Activated T-helper 17 cell treated with anti-CD3 and anti-CD28 coated beads, Interleukin-2, amount 50 U/mL, for 72 hours (primary cell): ENCODE results near the gene CCDC57. TPM values are rescaled to one million over a fixed set of nuclear protein-coding genes. Genes with fewer than 3 reads are reported as not detected.

Experiments used
- ATAC-seq: fragments of 150-1000 bp; cut with Tn5 transposase; replicated peaks from 2 replicates; pipeline ENCODE4 v1.10.0; 2021; ENCODE audit warnings: mild to moderate bottlenecking, moderate library complexity
- H3K27ac Mint-ChIP-seq: one replicate; pipeline ENCODE4 v1.8.0; 2022; ENCODE audit warnings: mixed read lengths
- H3K27me3 Mint-ChIP-seq: one replicate; pipeline ENCODE4 v1.8.0; 2022; ENCODE audit warnings: mixed read lengths
- H3K36me3 Mint-ChIP-seq: one replicate; pipeline ENCODE4 v1.8.0; 2022; ENCODE audit warnings: low read depth, mild to moderate bottlenecking, mixed read lengths
- H3K4me1 Mint-ChIP-seq: one replicate; pipeline ENCODE4 v1.8.0; 2022; ENCODE audit warnings: mixed read lengths
- H3K4me3 Mint-ChIP-seq: one replicate; pipeline ENCODE4 v1.8.0; 2022; ENCODE audit warnings: mild to moderate bottlenecking, mixed read lengths
- H3K9me3 Mint-ChIP-seq: one replicate; pipeline ENCODE4 v1.8.0; 2022; ENCODE audit warnings: mixed read lengths
- total RNA-seq, 2 donors: library from RNA; stranded (reverse); gene quantifications; one replicate each; pipeline ENCODE4 v1.2.3, GENCODE V29; 2022

Gene CCDC57
- total RNA-seq, 2 donors from 2014 or later, result 36.9 to 37.7 TPM

DNA sequence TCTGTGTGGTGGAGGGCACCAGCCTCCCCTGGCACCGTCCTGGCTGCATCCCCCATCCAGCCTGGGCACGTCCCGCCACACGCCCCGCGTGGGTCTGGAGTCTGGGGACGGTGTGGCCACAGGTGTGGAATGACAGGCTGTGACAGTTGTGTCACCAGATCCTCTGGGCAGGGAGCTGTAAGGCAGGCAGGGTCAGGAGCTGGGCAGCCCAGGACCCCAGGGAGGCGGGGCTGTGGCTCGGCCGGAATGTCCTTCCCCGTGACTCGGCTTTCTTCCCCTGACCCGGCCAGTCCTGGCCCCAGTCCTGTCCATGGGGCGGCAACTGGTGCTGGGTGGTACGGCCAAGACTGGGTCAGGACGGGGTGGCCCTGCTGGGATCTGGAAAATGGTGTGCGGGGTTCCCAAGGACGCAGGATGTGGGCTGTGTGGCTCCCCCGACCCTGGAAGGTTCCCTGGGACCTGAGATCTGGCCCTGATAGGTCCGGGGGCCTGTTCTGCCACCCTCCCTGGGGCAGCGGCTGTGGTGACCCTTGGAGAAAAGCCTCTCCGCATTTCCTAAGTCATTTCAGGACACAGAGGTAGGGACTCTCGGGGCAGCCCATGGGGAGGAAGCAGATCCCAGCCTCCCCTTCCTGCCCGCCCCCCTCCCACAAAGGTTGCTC lies 12.9 kb upstream of the CCDC57 start:
- no peaks in the 10 kb centered on the region for H3K27me3 Mint-ChIP-seq
- ATAC-seq, result no peak
- peaks cover 19% of the 10 kb centered on the region for H3K36me3 Mint-ChIP-seq
- no peaks in the 10 kb centered on the region for H3K4me1 Mint-ChIP-seq
- H3K4me3 Mint-ChIP-seq, result no peak overlapping the region
- H3K9me3 Mint-ChIP-seq, result no peaks in the 10 kb centered on the region
- no peak overlapping the region for H3K27ac Mint-ChIP-seq

DNA sequence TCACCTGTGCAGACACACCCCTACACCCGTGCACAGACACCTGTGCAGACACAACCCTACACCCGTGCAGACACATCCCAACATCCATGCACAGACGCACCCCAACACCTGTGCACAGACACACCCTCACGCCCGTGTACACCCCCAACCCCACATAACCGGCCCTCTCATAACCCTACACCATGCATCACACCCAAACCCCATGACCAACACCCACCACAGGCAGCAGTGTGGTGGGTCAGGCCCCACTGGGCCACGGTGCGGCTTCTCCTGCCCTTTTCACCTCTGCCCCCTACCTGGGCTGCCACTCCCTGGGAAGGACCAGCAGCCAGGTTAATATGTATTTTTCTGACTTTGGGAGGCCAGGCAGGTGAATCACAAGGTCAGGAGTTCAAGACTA lies 12.0 kb upstream of the CCDC57 start:
- no peaks in the 10 kb centered on the region for H3K4me1 Mint-ChIP-seq
- no peak overlapping the region for H3K27ac Mint-ChIP-seq
- no peak overlapping the region for H3K4me3 Mint-ChIP-seq
- peaks cover 10% of the 10 kb centered on the region for H3K36me3 Mint-ChIP-seq
- no peaks in the 10 kb centered on the region for H3K9me3 Mint-ChIP-seq
- no peaks in the 10 kb centered on the region for H3K27me3 Mint-ChIP-seq
- no peak for ATAC-seq

DNA sequence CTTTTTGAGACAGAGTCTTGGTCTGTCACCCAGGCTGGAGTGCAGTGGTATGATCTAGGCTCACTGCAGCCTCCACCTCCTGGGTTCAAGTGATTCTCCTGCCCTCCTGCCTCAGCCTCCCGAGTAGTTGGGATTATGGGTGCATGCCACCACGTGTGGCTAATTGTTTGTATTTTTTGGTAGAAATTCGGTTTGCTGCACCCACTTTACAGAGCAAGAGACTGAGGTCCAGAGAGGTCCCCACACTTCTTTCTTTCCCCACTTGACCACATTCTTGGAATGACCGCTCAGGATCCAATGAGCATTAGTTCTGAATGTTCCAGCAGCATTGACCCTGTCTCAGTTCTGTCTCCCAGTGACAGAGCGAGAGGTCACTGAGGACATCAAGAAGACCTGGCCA lies 10.9 kb upstream of the CCDC57 start:
- Mint-ChIP-seq H3K4me1 (no peaks in the 10 kb centered on the region), H3K36me3 (peaks cover 6% of the 10 kb centered on the region), H3K27ac (no peak overlapping the region), H3K9me3 (no peaks in the 10 kb centered on the region), H3K4me3 (no peak overlapping the region), H3K27me3 (no peaks in the 10 kb centered on the region)
- ATAC-seq, result no peak

DNA sequence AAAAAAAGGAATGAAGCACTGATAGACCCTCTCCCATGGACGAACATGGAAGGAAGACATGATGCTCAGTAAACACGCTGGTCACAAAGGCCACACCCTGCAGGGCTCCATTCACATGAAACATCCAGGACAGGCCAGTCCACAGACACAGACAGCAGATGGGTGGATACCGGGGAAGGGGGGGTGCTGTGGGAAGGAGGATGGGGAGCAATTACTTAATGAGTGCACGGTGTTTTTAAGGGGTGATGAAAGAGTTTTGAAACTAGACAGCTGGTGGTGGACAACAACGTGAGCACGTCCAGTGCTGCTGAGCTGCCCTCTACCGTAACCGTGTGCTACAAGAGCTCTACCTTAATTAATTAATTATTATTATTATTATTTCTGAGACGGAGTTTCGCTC lies 10.2 kb upstream of the CCDC57 start:
- no peak overlapping the region for H3K4me3 Mint-ChIP-seq
- no peaks in the 10 kb centered on the region for H3K9me3 Mint-ChIP-seq
- H3K27me3 Mint-ChIP-seq, result no peaks in the 10 kb centered on the region
- no peak overlapping the region for H3K27ac Mint-ChIP-seq
- no peak for ATAC-seq
- no peaks in the 10 kb centered on the region for H3K36me3 Mint-ChIP-seq
- H3K4me1 Mint-ChIP-seq, result no peaks in the 10 kb centered on the region

DNA sequence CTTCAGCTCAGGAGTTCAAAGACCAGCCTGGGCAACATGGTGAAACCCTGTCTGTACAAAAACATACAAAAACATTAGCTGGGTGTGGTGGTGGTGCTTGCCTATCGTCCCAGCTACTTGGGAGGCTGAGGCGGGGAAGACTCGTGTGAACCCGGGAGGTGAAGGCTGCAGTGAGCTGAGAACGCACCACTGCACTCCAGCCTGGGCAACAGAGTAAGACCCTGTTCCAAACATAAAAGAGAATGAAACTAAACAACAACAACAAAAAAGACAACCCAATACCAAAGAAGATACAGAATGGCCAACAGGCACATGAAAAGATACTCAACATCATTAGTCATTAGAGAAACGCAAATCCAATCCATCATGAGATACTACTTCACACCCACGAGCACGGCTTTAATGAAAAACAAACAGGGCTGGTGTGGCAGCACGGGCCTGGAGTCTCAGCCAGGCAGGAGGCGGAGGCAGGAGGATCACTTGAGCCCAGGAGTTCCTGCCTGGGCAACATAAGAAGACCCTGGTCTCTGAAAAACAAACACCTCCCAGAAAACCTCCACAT lies 8.8 kb upstream of the CCDC57 start:
- no peaks in the 10 kb centered on the region for H3K36me3 Mint-ChIP-seq
- no peak for ATAC-seq
- H3K27me3 Mint-ChIP-seq, result no peaks in the 10 kb centered on the region
- peaks cover 1% of the 10 kb centered on the region for H3K4me1 Mint-ChIP-seq
- no peaks in the 10 kb centered on the region for H3K9me3 Mint-ChIP-seq
- no peak overlapping the region for H3K4me3 Mint-ChIP-seq
- H3K27ac Mint-ChIP-seq, result no peak overlapping the region

DNA sequence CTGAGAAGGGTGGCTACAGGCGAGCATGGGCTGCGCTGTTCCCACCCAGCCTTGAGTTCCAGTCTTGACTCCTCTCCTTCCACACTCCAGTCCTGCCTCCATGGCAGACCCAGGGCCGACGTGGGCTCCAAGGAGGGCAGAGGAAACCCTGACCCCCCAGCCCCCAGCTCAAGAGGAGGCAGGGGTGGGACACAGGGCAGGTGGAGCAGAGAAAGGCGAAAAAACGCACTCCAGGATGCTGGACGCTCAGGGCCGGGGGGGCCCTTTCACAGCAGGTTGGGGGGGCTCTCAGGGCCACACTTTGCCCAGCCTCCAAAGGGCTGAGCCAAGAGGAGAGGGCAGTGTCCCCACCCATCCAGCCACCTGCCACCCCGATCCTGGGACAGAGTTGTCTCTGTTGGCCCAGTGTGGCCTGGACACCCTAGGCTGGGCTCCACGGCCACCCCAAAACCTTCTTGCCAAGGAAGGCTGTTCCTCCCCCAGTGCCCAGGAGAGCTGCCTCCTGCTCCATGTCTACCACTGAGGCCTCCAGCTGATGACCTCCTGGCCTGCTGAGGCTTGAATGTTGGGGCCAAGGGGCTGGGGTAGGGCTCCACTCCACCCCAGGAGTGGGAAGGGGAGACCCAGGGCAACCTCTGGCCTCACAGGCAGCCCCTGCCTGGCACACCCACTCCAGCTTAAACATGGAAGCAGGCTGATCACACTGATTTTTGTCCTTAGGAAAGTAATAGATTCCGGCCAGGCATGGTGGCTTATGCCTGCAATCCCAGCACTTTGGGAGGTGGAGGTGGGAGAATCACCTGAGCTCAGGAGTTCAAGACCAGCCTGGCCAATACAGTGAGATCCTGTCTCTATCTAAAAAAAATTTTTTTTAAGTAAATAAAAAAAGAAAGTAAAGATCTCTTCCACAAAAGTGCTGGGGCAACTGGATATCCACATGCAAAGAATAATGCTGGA lies 7.4 kb upstream of the CCDC57 start:
- no peaks in the 10 kb centered on the region for H3K36me3 Mint-ChIP-seq

DNA sequence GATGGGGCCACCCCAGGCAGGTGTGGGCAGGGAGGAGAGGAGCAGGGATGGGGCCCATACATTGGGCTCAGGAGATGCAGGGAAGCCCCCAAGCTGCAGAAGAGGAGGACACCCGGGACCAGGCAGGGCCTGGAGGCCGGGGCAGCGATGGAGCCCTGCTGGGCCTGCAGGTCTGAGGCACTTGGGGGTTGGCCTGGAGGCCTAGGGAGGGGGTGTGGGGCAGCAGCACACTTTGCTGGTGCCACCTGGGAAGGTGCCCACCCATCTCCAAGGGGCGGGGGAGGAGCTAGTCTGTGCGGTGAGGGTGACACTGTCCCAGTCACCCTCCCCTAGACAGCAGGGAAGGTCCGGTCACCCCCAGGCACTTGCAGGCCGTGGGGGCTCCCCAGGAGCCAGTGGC lies 6.4 kb upstream of the CCDC57 start:
- Mint-ChIP-seq H3K4me1 (peaks cover 14% of the 10 kb centered on the region), H3K27me3 (no peaks in the 10 kb centered on the region), H3K36me3 (no peaks in the 10 kb centered on the region), H3K4me3 (no peak overlapping the region), H3K9me3 (no peaks in the 10 kb centered on the region), H3K27ac (no peak overlapping the region)
- ATAC-seq, result no peak

More for the DNA sequence above, 7.4 kb upstream of the CCDC57 start:
- no peak for ATAC-seq
- no peaks in the 10 kb centered on the region for H3K9me3 Mint-ChIP-seq
- H3K27ac Mint-ChIP-seq, result no peak overlapping the region
- peaks cover 8% of the 10 kb centered on the region for H3K4me1 Mint-ChIP-seq
- H3K27me3 Mint-ChIP-seq, result no peaks in the 10 kb centered on the region
- H3K4me3 Mint-ChIP-seq, result no peak overlapping the region

DNA sequence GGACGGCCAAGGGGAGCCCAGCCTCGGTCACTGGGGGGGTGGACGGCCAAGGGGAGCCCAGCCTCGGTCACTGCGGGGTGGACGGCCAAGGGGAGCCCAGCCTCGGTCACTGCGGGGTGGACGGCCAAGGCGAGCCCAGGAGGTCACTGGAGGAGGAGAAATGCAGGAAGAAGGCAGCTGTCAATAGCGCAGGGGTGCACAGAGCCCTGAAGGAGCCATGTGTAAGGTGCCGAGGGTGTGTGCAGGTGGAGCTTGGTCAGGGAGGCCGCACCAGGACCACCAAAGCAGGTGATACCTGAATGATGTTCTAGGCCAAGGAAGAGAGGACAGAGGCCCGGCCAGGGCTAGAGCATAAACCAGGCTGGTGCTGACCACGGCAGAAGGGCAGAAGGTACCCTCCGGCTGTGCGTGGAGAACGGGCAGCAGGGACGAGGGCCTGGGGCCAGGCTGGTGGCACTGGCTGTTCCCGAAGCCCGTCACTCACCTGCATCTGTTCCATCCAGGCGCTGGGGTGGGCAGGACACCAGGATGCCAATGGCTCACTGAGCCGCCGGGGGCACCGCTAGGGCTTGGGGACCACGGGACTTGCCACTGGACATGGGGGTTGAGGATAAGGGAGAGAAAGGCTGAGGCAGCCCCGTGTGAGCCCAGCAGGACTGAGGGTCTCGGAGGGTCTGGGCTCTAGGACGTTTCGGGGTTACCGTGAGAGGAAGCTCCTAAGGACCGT lies 5.9 kb upstream of the CCDC57 start:
- Mint-ChIP-seq H3K4me3 (no peak overlapping the region), H3K36me3 (no peaks in the 10 kb centered on the region), H3K27me3 (no peaks in the 10 kb centered on the region), H3K9me3 (no peaks in the 10 kb centered on the region), H3K27ac (no peak overlapping the region), H3K4me1 (peaks cover 18% of the 10 kb centered on the region)
- no peak for ATAC-seq

DNA sequence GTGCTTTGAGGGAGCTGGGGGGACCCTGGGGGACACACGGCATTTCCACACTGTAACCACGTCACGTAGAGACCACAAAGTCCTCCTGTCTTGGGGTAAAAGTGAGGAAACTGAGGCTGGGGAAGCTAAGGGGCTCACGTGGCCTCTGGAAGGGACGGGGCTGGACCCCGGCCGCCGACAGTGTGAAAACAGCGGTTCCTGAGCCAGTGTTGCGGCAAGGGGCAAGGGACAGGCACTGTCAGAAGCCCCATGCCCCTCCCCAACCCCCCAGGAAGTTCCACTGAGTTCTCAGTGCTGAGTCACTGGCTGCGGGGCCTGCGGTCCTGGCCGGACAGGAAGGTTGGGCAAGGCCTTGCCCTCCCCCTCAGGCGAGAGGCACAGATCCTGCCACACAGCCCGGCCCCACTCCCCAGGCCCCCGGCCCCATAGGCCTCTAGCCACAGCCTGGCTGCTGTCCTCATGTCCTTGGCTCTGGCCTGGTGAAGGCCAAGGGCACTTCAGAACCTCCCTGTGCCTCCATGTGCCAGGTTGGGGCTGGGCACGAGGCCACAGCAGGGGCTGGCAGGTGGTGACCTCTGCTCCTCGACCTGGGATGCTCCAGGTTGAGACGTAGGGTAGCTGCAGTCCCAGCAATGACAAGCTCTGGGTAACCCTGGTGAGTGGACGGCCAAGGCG lies 5.0 kb upstream of the CCDC57 start:
- no peaks in the 10 kb centered on the region for H3K36me3 Mint-ChIP-seq
- peaks cover 20% of the 10 kb centered on the region for H3K4me1 Mint-ChIP-seq
- H3K27me3 Mint-ChIP-seq, result no peaks in the 10 kb centered on the region
- H3K4me3 Mint-ChIP-seq, result no peak overlapping the region
- no peak overlapping the region for H3K27ac Mint-ChIP-seq
- ATAC-seq, result no peak
- no peaks in the 10 kb centered on the region for H3K9me3 Mint-ChIP-seq

DNA sequence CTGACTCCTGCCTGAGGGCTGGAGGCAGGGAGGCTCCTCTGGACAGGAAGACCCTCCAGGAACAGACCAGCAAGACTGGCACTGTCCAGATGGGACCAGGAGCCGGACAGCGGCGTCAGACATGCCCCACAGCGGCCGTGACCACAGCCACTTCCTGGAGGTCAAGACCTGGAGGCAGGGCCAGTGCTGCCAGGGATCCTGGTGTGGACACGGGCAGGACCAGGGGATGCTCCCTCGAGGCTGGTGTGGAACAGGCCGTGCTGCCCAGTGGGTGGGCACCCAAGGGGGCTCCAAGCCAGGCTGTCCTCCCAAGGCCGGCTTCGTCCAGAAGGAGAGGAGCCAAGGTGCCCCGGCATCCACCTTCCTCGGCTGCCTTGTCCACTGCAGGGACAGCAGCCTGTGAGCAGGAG lies 4.5 kb upstream of the CCDC57 start:
- ATAC-seq, result no peak
- peak overlapping the region; percentile 70 for H3K4me3 Mint-ChIP-seq
- no peaks in the 10 kb centered on the region for H3K36me3 Mint-ChIP-seq
- no peaks in the 10 kb centered on the region for H3K27me3 Mint-ChIP-seq
- H3K9me3 Mint-ChIP-seq, result no peaks in the 10 kb centered on the region
- peak overlapping the region; percentile 84 for H3K27ac Mint-ChIP-seq
- H3K4me1 Mint-ChIP-seq, result peaks cover 20% of the 10 kb centered on the region

DNA sequence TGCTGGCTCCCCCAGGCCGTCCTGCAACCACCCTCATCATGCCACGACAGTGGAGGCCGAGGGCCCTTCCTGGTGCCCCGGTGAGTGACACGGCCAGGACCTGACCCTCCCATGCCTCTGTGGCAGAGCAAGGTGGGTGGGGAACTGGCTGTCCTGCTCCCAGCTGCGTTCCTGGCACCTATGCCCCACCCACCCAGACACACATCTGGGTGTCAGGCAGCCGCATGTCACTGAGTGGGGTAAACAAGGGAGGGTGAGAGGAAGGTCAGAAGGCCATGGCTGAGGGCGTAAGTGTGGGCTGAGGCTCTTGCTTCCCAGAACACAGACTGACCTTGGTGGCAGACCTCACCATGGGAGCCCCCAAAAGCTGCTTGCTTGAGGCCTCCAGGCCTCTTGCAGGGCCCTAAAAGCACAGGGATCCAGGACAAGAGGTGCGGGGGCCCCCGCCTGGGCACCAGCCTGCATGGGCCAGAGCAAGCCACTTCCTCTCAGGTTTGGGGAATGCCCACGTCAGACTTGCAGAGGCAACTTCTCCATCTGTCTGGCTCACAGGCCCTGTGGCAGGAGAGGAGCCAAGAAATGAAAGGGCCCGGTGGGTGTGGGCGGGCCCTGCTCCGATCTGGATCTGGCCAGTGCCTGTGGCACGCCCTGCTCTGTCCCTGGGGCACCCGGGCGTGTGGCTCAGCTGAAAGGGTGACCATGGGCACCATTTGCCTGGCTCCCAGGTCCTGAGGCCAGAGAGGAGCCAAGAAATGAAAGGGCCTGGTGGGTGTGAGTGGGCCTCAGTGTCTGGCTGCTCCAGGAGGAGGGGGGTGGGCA lies 3.9 kb upstream of the CCDC57 start:
- Mint-ChIP-seq H3K9me3 (no peaks in the 10 kb centered on the region), H3K4me3 (peak overlapping the region; percentile 70), H3K36me3 (no peaks in the 10 kb centered on the region), H3K4me1 (peaks cover 20% of the 10 kb centered on the region), H3K27me3 (no peaks in the 10 kb centered on the region), H3K27ac (peak overlapping the region; percentile 84)
- ATAC-seq, result peak; percentile 83

DNA sequence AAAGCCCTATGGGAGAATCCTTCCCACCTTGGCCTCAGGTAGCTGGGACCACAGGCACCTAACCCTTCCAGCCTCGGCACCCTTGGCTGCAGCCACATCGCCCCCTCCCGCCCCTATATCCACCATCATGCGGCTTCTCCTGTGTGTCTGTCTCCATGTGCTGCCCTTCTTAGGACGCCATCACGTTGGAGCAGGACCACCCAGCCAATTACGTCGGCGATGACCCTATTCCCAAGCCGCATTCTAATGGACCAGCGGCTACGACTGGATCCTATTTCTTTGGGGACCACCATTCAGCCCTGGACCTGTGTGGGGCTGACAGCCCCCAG lies 3.3 kb upstream of the CCDC57 start:
- Mint-ChIP-seq H3K4me1 (peaks cover 20% of the 10 kb centered on the region), H3K27me3 (no peaks in the 10 kb centered on the region), H3K9me3 (no peaks in the 10 kb centered on the region), H3K27ac (peak overlapping the region; percentile 84), H3K4me3 (peak overlapping the region; percentile 70), H3K36me3 (no peaks in the 10 kb centered on the region)
- ATAC-seq, result no peak

DNA sequence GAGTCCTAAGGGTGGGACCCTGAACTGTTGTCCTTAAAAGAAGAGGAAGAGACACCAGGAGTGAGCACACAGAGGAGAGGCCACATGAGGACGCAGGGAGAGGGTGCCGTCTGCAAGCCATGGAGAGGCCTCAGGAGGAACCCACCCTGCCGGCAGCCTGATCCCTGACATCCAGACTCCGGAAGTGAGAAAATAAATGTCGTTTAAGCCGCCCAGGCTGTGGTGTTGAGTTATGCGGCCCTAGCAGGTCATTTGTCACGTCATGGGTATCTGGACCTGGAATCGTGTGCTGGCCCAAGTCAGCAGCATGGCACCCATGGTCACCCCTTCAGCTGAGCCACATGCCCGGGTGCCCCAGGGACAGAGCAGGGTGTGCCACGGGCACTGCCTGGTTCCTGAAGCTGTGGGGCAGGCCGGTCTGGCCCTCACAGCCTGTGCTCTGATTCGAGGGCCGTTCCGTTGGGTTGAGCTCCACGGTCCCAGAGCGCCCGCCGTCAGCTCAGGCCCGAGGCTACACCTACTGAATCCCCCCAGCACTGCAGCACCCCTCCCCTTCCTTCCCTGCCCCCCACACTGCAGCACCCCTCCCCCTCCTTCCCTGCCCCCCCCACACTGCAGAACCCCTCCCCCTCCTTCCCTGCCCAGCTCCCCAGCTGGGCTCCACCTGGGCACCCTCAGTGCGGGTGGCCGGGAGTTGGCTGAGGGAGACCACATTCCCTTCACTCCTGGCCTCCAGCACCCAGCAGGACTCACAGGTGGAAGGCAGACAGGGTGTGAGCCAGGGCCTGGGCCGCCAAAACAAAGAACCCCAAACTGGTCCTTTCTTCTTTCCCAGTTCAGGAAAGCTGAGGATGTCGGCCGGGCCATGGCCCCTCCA lies 2.7 kb upstream of the CCDC57 start:
- Mint-ChIP-seq H3K27me3 (no peaks in the 10 kb centered on the region), H3K4me1 (peaks cover 20% of the 10 kb centered on the region), H3K9me3 (no peaks in the 10 kb centered on the region), H3K4me3 (peak overlapping the region; percentile 70), H3K27ac (peak overlapping the region; percentile 84), H3K36me3 (no peaks in the 10 kb centered on the region)
- ATAC-seq, result no peak
